ENCODE measurements around the gene CCDC154. TPM values are rescaled to one million over a fixed set of nuclear protein-coding genes. Genes with fewer than 3 reads are reported as not detected.
A peak's percentile ranks its signal among the peaks of the same experiment; 100 is the strongest.

CCDC154 gene
- total and polyA plus RNA-seq, 9 of the 15 experiments (the other 6 are each of a cell fraction or from before 2014, with no cell fraction given), result 0.15 to 1.4 (median 0.20) TPM; not detected in 5

DNA sequence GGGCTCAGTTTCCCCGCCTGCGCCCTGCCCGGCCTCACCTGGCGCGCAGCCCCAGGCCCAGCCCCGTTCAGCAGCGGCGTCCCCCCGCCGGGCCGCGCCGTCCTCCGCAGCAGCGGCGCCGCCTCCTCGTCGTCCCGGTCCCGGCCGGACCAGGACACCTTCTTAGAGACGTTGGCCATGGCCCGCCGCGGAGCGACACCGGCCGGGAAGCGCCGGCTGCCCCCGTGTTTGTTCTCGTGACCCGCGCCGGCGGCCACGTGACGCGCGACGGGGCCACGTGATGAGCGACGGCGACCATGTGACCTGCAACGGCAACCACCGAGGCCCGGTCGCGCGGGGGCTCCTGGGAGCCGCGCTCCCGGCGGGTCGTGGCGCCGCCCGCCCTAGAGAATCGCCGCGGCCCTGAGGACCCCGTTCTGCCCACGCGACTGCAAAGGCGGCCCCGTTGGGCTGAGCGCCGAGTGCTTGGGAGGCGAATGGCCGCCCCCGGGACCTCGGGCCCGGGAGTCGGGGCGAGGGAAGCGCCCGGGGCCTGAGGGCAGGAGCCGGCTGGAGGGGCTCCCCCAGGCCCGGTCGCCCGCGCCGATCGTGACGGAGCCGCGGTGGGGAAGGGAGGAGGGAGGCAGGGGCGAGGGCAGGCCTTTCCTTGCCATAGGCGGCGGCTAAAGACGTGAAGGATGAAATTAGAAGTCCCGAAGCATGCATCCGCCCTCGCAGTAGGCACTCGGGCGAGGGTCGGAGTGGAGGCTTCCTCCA lies 30.6 kb upstream of the CCDC154 start, which contains the start of gene CLCN7 (continued):
- TF ChIP-seq ZBTB1 (CRISPR knock-in tag; IDR thresholded peaks at IDR 0.05; ENCODE audit: borderline replicate concordance, low read depth) (peak; percentile 84; the same call in 1 of the 2 replicates), ZNF830 (CRISPR knock-in tag; IDR thresholded peaks at IDR 0.05) (0 out of 2 replicates have a peak, but pooled peaks have one; percentile 85), CREBBP (IDR thresholded peaks at IDR 0.05; ENCODE audit: low read depth, low read length) (no peak), KLF1 (tag; IDR thresholded peaks at IDR 0.05) (no peak), JUNB (CRISPR knock-in tag; conservative IDR thresholded peaks at IDR 0.05) (no peak), GATAD2A (IDR thresholded peaks at IDR 0.05) (0 out of 2 replicates have a peak, but pooled peaks have one; percentile 43), ELF2 (CRISPR knock-in tag; IDR thresholded peaks at IDR 0.05) (0 out of 2 replicates have a peak, but pooled peaks have one; percentile 43), ZC3H4 (CRISPR knock-in tag; IDR thresholded peaks at IDR 0.05; ENCODE audit: borderline replicate concordance) (no peak), TAF1 (IDR thresholded peaks at IDR 0.05; ENCODE audit: control insufficient read depth, extremely low read depth, insufficient read depth, low read length, severe bottlenecking) (peak; percentile 39), CBX2 (IDR thresholded peaks at IDR 0.05; ENCODE audit: insufficient read depth, low read length, poor library complexity, severe bottlenecking) (no peak), NR2C2 (CRISPR knock-in tag; IDR thresholded peaks at IDR 0.05) (peak; percentile 78; the same call in 1 of the 2 replicates), NR2C2 (tag; IDR thresholded peaks at IDR 0.05) (peak; percentile 85), RB1 (IDR thresholded peaks at IDR 0.05; ENCODE audit: low read depth) (peak; percentile 82; the same call in 1 of the 2 replicates), TAF9B (IDR thresholded peaks at IDR 0.05; ENCODE audit: partially characterized antibody) (no peak), ZFX (CRISPR knock-in tag; IDR thresholded peaks at IDR 0.05) (peak; percentile 98), BHLHE40 (IDR thresholded peaks at IDR 0.05; ENCODE audit: low read length) (peak; percentile 95), SRSF7 (optimal IDR thresholded peaks at IDR 0.05; ENCODE audit: low read depth, low read length) (no peak), MCM2 (IDR thresholded peaks at IDR 0.05; ENCODE audit: low read depth) (no peak)
- TF ChIP-seq, protein P1, sequence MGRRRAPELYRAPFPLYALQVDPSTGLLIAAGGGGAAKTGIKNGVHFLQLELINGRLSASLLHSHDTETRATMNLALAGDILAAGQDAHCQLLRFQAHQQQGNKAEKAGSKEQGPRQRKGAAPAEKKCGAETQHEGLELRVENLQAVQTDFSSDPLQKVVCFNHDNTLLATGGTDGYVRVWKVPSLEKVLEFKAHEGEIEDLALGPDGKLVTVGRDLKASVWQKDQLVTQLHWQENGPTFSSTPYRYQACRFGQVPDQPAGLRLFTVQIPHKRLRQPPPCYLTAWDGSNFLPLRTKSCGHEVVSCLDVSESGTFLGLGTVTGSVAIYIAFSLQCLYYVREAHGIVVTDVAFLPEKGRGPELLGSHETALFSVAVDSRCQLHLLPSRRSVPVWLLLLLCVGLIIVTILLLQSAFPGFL (CRISPR knock-in tag; IDR thresholded peaks at IDR 0.05), result no peak
- TF ChIP-seq, protein P2, sequence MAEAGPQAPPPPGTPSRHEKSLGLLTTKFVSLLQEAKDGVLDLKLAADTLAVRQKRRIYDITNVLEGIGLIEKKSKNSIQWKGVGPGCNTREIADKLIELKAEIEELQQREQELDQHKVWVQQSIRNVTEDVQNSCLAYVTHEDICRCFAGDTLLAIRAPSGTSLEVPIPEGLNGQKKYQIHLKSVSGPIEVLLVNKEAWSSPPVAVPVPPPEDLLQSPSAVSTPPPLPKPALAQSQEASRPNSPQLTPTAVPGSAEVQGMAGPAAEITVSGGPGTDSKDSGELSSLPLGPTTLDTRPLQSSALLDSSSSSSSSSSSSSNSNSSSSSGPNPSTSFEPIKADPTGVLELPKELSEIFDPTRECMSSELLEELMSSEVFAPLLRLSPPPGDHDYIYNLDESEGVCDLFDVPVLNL (CRISPR knock-in tag; IDR thresholded peaks at IDR 0.05; ENCODE audit: low read depth), result peak; percentile 70
- TF ChIP-seq, protein P3, sequence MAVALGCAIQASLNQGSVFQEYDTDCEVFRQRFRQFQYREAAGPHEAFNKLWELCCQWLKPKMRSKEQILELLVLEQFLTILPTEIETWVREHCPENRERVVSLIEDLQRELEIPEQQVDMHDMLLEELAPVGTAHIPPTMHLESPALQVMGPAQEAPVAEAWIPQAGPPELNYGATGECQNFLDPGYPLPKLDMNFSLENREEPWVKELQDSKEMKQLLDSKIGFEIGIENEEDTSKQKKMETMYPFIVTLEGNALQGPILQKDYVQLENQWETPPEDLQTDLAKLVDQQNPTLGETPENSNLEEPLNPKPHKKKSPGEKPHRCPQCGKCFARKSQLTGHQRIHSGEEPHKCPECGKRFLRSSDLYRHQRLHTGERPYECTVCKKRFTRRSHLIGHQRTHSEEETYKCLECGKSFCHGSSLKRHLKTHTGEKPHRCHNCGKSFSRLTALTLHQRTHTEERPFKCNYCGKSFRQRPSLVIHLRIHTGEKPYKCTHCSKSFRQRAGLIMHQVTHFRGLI (CRISPR knock-in tag; IDR thresholded peaks at IDR 0.05), result no peak
